Neural progenitor cell (in vitro differentiated cells): ENCODE measurements around the gene AIMP1.

ENCODE experiments used
- CTCF ChIP-seq: fragments of 200-600 bp; sonication (generic); IDR thresholded peaks from 2 replicates; pipeline ENCODE4 v1.5.1; 2017; ENCODE audit warnings: antibody characterized with exemption, mild to moderate bottlenecking
- EZH2 ChIP-seq: fragments of 200-600 bp; sonication (generic); IDR thresholded peaks from 2 replicates; pipeline ENCODE4 v1.6.1; 2017; ENCODE audit warnings: antibody characterized with exemption, mild to moderate bottlenecking, moderate library complexity

DNA sequence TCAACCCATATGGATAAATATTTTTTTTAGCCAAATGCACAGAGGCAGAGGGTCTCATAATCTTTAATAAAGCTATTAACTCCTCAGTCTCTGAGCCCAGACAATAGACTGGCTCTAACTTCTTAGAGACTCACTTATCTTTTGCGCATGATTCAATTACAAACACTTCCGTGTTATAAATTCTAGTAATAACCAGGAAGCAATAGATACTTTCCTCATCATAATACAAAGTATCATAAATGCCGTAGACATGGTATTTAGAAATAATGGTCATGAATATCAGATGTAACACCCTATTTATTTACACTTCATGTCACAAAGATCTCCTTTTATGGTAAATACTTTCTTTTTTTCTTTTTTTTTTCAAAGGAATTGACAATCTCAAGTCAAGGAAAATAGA is 56.7 kb downstream of the AIMP1 start:
- TF ChIP-seq CTCF (no peak), EZH2 (no peak)
